SK-N-SH treated with all-trans-retinoic acid at 6 μM for 48 hours (cell line): Measurements from ENCODE around the gene CASZ1.

Experiments used
- ATAC-seq: fragments of 200-7000 bp; cut with Tn5 transposase; 3 replicates; pipeline ENCODE4 v1.9.1; 2020; ENCODE audit warnings: mild to moderate bottlenecking, moderate library complexity
- BACH2 ChIP-seq: fragments of 250-450 bp; sonication (Bioruptor Pico); IDR thresholded peaks from 2 replicates; pipeline ENCODE4 v1.9.0; 2021; ENCODE audit warnings: mild to moderate bottlenecking, borderline replicate concordance
- CSDC2 ChIP-seq: fragments of 250-450 bp; sonication (Bioruptor Pico); IDR thresholded peaks from 2 replicates; pipeline ENCODE4 v1.5.0; 2020; ENCODE audit warnings: mild to moderate bottlenecking, moderate library complexity
- ESRRG ChIP-seq: fragments of 250-450 bp; sonication (Bioruptor Pico); IDR thresholded peaks from 2 replicates; pipeline ENCODE4 v1.6.1; 2021; ENCODE audit warnings: mild to moderate bottlenecking
- GLIS3 ChIP-seq: fragments of 250-450 bp; sonication (Bioruptor Pico); IDR thresholded peaks from 2 replicates; pipeline ENCODE4 v1.5.0; 2020; ENCODE audit warnings: mild to moderate bottlenecking, moderate library complexity
- OSR1 ChIP-seq: fragments of 250-450 bp; sonication (Bioruptor Pico); IDR thresholded peaks from 2 replicates; pipeline ENCODE4 v1.8.0; 2022; ENCODE audit warnings: moderate library complexity, mild to moderate bottlenecking, inconsistent platforms
- PPARA ChIP-seq: fragments of 250-450 bp; sonication (Bioruptor Pico); IDR thresholded peaks from 2 replicates; pipeline ENCODE4 v1.5.0; 2020; ENCODE audit warnings: mild to moderate bottlenecking, borderline replicate concordance
- RARB ChIP-seq: fragments of 250-450 bp; sonication (Bioruptor Pico); IDR thresholded peaks from 2 replicates; pipeline ENCODE4 v1.8.0; 2021; ENCODE audit warnings: mild to moderate bottlenecking, moderate library complexity
- SNAI2 ChIP-seq: fragments of 250-450 bp; sonication (Bioruptor Pico); IDR thresholded peaks from 2 replicates; pipeline ENCODE4 v1.5.0; 2020; ENCODE audit warnings: mild to moderate bottlenecking, moderate library complexity
- TCF4 ChIP-seq: fragments of 250-450 bp; sonication (Bioruptor Pico); IDR thresholded peaks from 2 replicates; pipeline ENCODE4 v1.8.0; 2021; ENCODE audit warnings: mild to moderate bottlenecking, moderate library complexity, borderline replicate concordance
- TOX ChIP-seq: fragments of 250-450 bp; sonication (Bioruptor Pico); IDR thresholded peaks from 2 replicates; pipeline ENCODE4 v1.8.0; 2021; ENCODE audit warnings: mild to moderate bottlenecking, moderate library complexity, borderline replicate concordance
- ZC3H10 ChIP-seq: fragments of 250-450 bp; sonication (Bioruptor Pico); IDR thresholded peaks from 2 replicates; pipeline ENCODE4 v1.5.1; 2021; ENCODE audit warnings: mild to moderate bottlenecking, moderate library complexity
- ZFP3 ChIP-seq: fragments of 250-450 bp; sonication (Bioruptor Pico); IDR thresholded peaks from 2 replicates; pipeline ENCODE4 v1.5.0; 2020; ENCODE audit warnings: mild to moderate bottlenecking, moderate library complexity
- ZFP30 ChIP-seq: fragments of 450-650 bp; formaldehyde crosslinking; IDR thresholded peaks from 2 replicates; pipeline ENCODE4 v1.5.0; 2022; ENCODE audit warnings: mild to moderate bottlenecking, moderate library complexity
- ZNF70 ChIP-seq: fragments of 450-650 bp; formaldehyde crosslinking; IDR thresholded peaks from 2 replicates; pipeline ENCODE4 v1.5.0; 2020; ENCODE audit warnings: mild to moderate bottlenecking, moderate library complexity
- ZNF8 ChIP-seq: fragments of 450-650 bp; formaldehyde crosslinking; IDR thresholded peaks from 2 replicates; pipeline ENCODE4 v1.5.0; 2020; ENCODE audit warnings: mild to moderate bottlenecking, moderate library complexity
- TF ChIP-seq, protein P1 (sequence below): fragments of 250-450 bp; sonication (Bioruptor Pico); IDR thresholded peaks from 2 replicates; pipeline ENCODE4 v1.8.0; 2020; ENCODE audit warnings: mild to moderate bottlenecking, moderate library complexity, borderline replicate concordance
- TF ChIP-seq, protein P2 (sequence below): fragments of 250-450 bp; sonication (Bioruptor Pico); IDR thresholded peaks from 2 replicates; pipeline ENCODE4 v1.8.0; 2021; ENCODE audit warnings: low read depth, mild to moderate bottlenecking, moderate library complexity, borderline replicate concordance
- TF ChIP-seq, protein P3 (sequence below): fragments of 250-450 bp; sonication (Bioruptor Pico); IDR thresholded peaks from 2 replicates; pipeline ENCODE4 v1.5.0; 2020; ENCODE audit warnings: mild to moderate bottlenecking, moderate library complexity
- TF ChIP-seq, protein P4 (sequence below): fragments of 250-450 bp; sonication (Bioruptor Pico); IDR thresholded peaks from 2 replicates; pipeline ENCODE4 v1.5.1; 2020; ENCODE audit warnings: low read depth, mild to moderate bottlenecking, moderate library complexity
- TF ChIP-seq, protein P5 (sequence below): fragments of 250-450 bp; sonication (Bioruptor Pico); IDR thresholded peaks from 2 replicates; pipeline ENCODE4 v1.5.1; 2021; ENCODE audit warnings: mild to moderate bottlenecking, moderate library complexity

The CASZ1 gene

DNA sequence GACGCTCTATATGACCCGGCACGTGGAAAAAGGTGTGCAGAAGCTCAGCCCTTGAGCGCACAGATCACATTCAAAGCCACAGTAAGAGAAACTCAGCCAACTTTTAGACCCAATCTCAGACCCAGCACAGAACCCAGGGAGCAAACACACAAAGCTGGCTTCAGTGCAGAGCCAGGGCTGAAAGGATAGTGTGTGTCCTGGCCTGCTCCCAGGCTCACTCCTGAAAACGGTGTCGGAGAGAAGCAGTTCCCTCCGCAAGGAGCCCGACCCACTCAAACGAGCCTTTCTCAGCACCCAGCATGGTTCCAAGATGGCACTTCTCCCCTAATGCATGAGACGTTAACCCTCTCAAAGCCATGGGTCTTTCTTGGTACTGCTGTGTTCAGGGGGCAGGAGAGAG lies 39.6 kb downstream of the CASZ1 start:
- ATAC-seq = no peak
- TF ChIP-seq ESRRG (CRISPR knock-in tag) (no peak), CSDC2 (no peak), GLIS3 (no peak), RARB (CRISPR knock-in tag) (no peak), BACH2 (CRISPR knock-in tag) (no peak), ZNF70 (CRISPR knock-in tag) (no peak), TCF4 (CRISPR knock-in tag) (no peak), ZNF8 (CRISPR knock-in tag) (no peak), SNAI2 (CRISPR knock-in tag) (no peak), ZFP30 (CRISPR knock-in tag) (no peak), ZFP3 (no peak), ZC3H10 (no peak), OSR1 (no peak)
- TF ChIP-seq, protein P1, sequence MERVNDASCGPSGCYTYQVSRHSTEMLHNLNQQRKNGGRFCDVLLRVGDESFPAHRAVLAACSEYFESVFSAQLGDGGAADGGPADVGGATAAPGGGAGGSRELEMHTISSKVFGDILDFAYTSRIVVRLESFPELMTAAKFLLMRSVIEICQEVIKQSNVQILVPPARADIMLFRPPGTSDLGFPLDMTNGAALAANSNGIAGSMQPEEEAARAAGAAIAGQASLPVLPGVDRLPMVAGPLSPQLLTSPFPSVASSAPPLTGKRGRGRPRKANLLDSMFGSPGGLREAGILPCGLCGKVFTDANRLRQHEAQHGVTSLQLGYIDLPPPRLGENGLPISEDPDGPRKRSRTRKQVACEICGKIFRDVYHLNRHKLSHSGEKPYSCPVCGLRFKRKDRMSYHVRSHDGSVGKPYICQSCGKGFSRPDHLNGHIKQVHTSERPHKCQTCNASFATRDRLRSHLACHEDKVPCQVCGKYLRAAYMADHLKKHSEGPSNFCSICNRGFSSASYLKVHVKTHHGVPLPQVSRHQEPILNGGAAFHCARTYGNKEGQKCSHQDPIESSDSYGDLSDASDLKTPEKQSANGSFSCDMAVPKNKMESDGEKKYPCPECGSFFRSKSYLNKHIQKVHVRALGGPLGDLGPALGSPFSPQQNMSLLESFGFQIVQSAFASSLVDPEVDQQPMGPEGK (CRISPR knock-in tag) = no peak
- TF ChIP-seq, protein P2, sequence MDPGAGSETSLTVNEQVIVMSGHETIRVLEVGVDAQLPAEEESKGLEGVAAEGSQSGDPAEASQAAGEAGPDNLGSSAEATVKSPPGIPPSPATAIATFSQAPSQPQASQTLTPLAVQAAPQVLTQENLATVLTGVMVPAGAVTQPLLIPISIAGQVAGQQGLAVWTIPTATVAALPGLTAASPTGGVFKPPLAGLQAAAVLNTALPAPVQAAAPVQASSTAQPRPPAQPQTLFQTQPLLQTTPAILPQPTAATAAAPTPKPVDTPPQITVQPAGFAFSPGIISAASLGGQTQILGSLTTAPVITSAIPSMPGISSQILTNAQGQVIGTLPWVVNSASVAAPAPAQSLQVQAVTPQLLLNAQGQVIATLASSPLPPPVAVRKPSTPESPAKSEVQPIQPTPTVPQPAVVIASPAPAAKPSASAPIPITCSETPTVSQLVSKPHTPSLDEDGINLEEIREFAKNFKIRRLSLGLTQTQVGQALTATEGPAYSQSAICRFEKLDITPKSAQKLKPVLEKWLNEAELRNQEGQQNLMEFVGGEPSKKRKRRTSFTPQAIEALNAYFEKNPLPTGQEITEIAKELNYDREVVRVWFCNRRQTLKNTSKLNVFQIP (CRISPR knock-in tag) = no peak
- TF ChIP-seq, protein P3, sequence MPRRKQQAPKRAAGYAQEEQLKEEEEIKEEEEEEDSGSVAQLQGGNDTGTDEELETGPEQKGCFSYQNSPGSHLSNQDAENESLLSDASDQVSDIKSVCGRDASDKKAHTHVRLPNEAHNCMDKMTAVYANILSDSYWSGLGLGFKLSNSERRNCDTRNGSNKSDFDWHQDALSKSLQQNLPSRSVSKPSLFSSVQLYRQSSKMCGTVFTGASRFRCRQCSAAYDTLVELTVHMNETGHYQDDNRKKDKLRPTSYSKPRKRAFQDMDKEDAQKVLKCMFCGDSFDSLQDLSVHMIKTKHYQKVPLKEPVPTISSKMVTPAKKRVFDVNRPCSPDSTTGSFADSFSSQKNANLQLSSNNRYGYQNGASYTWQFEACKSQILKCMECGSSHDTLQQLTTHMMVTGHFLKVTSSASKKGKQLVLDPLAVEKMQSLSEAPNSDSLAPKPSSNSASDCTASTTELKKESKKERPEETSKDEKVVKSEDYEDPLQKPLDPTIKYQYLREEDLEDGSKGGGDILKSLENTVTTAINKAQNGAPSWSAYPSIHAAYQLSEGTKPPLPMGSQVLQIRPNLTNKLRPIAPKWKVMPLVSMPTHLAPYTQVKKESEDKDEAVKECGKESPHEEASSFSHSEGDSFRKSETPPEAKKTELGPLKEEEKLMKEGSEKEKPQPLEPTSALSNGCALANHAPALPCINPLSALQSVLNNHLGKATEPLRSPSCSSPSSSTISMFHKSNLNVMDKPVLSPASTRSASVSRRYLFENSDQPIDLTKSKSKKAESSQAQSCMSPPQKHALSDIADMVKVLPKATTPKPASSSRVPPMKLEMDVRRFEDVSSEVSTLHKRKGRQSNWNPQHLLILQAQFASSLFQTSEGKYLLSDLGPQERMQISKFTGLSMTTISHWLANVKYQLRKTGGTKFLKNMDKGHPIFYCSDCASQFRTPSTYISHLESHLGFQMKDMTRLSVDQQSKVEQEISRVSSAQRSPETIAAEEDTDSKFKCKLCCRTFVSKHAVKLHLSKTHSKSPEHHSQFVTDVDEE (CRISPR knock-in tag) = no peak
- TF ChIP-seq, protein P4, sequence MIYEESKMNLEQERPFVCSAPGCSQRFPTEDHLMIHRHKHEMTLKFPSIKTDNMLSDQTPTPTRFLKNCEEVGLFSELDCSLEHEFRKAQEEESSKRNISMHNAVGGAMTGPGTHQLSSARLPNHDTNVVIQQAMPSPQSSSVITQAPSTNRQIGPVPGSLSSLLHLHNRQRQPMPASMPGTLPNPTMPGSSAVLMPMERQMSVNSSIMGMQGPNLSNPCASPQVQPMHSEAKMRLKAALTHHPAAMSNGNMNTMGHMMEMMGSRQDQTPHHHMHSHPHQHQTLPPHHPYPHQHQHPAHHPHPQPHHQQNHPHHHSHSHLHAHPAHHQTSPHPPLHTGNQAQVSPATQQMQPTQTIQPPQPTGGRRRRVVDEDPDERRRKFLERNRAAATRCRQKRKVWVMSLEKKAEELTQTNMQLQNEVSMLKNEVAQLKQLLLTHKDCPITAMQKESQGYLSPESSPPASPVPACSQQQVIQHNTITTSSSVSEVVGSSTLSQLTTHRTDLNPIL (CRISPR knock-in tag) = no peak

DNA sequence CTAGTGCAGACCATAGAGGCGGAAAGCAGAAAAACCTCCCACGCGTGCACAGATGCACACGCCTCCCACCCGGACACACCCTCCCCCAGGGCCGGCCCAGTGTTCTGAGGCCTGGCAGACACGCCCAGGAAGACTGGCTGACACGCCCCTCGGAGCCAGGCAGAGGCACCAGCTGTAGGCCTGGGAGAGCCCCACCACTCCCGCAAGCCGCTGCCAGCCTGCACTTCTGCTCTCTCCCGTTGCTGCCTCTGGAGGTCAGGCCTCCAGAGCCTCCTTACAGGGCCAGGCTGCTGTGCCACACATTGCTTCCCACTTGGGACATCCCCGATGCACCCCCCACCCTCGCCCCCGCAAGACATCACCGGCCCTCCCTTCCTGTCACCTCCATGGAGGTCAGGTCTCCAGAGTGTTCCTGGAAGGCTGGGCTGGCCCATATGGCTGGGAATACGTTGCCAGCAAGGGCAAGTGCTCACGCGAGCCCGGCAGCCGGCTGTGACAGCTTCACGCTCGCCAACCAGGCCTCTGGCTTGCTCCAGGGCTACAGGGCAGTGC lies 40.4 kb downstream of the CASZ1 start:
- TF ChIP-seq SNAI2 (CRISPR knock-in tag) (no peak), CSDC2 (no peak), ZFP3 (no peak), TOX (CRISPR knock-in tag) (no peak), TCF4 (CRISPR knock-in tag) (no peak), RARB (CRISPR knock-in tag) (no peak), BACH2 (CRISPR knock-in tag) (no peak), PPARA (CRISPR knock-in tag) (no peak)
- TF ChIP-seq, protein P2 (CRISPR knock-in tag) = no peak
- TF ChIP-seq, protein P5, sequence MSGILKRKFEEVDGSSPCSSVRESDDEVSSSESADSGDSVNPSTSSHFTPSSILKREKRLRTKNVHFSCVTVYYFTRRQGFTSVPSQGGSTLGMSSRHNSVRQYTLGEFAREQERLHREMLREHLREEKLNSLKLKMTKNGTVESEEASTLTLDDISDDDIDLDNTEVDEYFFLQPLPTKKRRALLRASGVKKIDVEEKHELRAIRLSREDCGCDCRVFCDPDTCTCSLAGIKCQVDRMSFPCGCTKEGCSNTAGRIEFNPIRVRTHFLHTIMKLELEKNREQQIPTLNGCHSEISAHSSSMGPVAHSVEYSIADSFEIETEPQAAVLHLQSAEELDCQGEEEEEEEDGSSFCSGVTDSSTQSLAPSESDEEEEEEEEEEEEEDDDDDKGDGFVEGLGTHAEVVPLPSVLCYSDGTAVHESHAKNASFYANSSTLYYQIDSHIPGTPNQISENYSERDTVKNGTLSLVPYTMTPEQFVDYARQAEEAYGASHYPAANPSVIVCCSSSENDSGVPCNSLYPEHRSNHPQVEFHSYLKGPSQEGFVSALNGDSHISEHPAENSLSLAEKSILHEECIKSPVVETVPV = no peak
- TF ChIP-seq, protein P4 (CRISPR knock-in tag) = no peak
- ATAC-seq = peak; percentile 89
